ENCODE measurements around the gene PSMD9.
A peak's percentile ranks its signal among the peaks of the same experiment; 100 is the strongest.

Gene PSMD9

DNA sequence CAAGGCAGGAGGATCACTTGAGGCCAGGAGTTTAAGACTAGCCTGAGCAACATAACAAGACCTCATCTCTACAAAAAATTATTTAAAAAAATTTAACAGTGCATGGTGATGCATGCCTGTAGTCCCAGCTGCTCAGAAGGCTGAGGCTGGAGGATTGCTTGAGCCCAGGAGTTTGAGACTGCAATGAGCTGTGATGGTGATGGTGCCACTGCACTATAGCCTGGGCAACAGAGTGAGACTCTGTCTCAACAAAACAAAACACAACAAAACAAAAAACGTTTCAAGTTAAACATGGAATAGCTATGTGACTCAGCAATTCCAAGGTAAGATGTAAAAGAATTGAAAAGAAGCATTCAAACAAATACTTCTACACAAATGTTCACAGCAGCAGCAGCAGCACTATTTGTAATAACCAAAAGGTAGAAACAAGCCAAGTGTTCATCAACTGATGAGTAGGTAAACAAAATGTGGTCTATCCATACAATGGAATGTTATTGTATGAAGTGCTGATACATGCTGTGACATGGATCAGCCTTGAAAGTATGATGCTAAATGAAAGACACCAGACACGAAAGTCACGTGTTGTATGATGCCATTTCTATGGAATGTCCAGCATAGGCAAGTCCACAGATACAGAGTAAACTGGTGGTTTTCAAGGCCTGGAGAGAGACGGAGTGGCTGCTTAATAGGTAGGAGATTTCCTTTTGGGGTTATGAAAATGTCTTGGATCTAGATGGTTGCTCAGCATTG, 61.2 kb downstream of the PSMD9 start:
- Histone ChIP-seq H3K27ac (no peak overlapping the region), H3K9me3 (replicated peaks in 1 of 11) (peaks cover 6 to 21% (median 9%) of the 10 kb centered on the region in 11 experiments; a peak in 14 of 22 replicates), H3K36me3 (peaks cover 0 to 2% (median 0%) of the 10 kb centered on the region in 11 experiments; a peak in 1 of 22 replicates), H3K4me1 (no peaks in the 10 kb centered on the region), H3K4me3 (no peak overlapping the region), H3K27me3 (no peaks in the 10 kb centered on the region), H4K20me1 (no peaks in the 10 kb centered on the region), H3K4me2 (no peak overlapping the region), H3K9ac (no peak overlapping the region)
- TF ChIP-seq Cebpa-rat (IDR thresholded peaks at IDR 0.05) = no peak

DNA sequence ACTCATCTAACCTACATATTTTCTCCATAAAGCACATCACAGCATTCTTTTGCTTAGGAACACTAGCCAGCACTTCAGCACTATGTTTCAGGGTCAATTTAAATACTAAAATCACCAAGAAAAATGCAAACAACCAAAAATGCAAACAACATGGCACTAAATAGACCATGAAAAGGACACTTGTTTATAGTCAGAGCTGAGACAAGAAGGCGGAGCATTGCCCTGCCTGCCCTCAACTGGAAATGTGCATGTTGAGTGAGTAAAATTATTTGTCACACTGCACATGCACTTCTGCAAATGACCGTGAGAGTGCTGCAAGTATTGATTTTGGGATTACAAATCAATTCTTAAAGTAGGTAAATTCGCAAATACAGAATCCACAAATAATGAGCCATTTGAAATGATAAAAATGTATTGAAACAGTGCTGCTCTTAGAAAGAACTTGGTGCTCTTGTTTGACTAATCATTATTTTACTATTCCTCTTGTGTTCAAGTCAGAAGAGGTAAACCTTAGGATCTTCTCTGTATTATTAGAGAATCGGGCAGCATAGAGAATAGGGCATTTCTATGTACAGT, 64.6 kb downstream of the PSMD9 start:
- H3K9ac ChIP-seq = no peak overlapping the region
- H3K4me1 ChIP-seq = peaks cover 0 to 16% (median 7%) of the 10 kb centered on the region in 10 experiments; a peak in 17 of 20 replicates
- H3K4me3 ChIP-seq = no peak overlapping the region
- no peaks in the 10 kb centered on the region for H4K20me1 ChIP-seq
- TF ChIP-seq Cebpa-rat (IDR thresholded peaks at IDR 0.05) = no peak
- H3K9me3 ChIP-seq (replicated peaks in 1 of 11) = peaks cover 0 to 9% (median 6%) of the 10 kb centered on the region in 11 experiments; a peak in 12 of 22 replicates
- no peaks in the 10 kb centered on the region; a peak in 1 of 22 replicates for H3K36me3 ChIP-seq
- H3K27ac ChIP-seq = no peak overlapping the region
- H3K27me3 ChIP-seq = peaks cover 0 to 5% (median 0%) of the 10 kb centered on the region in 11 experiments; a peak in 2 of 22 replicates
- no peak overlapping the region for H3K4me2 ChIP-seq

GRCh38 chr12:121953695-121954094, 65.1 kb downstream of the PSMD9 start:
- peaks cover 0 to 8% (median 0%) of the 10 kb centered on the region in 11 experiments; a peak in 2 of 22 replicates for H3K27me3 ChIP-seq
- peaks cover 0 to 9% (median 6%) of the 10 kb centered on the region in 11 experiments; a peak in 12 of 22 replicates for H3K9me3 ChIP-seq (replicated peaks in 1 of 11)
- no peak overlapping the region for H3K27ac ChIP-seq
- H3K4me1 ChIP-seq = peaks cover 5 to 20% (median 11%) of the 10 kb centered on the region in 10 experiments; a peak in 19 of 20 replicates
- no peak overlapping the region for H3K4me2 ChIP-seq
- H3K9ac ChIP-seq = no peak overlapping the region
- no peak overlapping the region for H3K4me3 ChIP-seq
- TF ChIP-seq Cebpa-rat (IDR thresholded peaks at IDR 0.05) = no peak
- no peaks in the 10 kb centered on the region; a peak in 1 of 22 replicates for H3K36me3 ChIP-seq
- no peaks in the 10 kb centered on the region for H4K20me1 ChIP-seq

GRCh38 chr12:121955258-121956237, 67.0 kb downstream of the PSMD9 start:
- Histone ChIP-seq H3K9me3 (replicated peaks in 1 of 11) (peaks cover 0 to 9% (median 6%) of the 10 kb centered on the region in 11 experiments; a peak in 12 of 22 replicates), H3K27ac (no peak overlapping the region), H3K4me1 (peaks cover 8 to 32% (median 18%) of the 10 kb centered on the region in 10 experiments; a peak in 19 of 20 replicates), H3K9ac (no peak overlapping the region), H3K4me2 (peak overlapping the region in 2 of 11 experiments; percentile 3 to 5; a peak in 1 of 22 replicates), H4K20me1 (no peaks in the 10 kb centered on the region), H3K4me3 (no peak overlapping the region), H3K27me3 (peaks cover 0 to 8% (median 0%) of the 10 kb centered on the region in 11 experiments; a peak in 2 of 22 replicates), H3K36me3 (no peaks in the 10 kb centered on the region; a peak in 1 of 22 replicates)
- TF ChIP-seq Cebpa-rat (IDR thresholded peaks at IDR 0.05) = no peak

GRCh38 chr12:121957861-121958515, 69.4 kb downstream of the PSMD9 start:
- TF ChIP-seq Cebpa-rat (IDR thresholded peaks at IDR 0.05) = no peak
- Histone ChIP-seq H3K4me1 (peaks cover 8 to 32% (median 18%) of the 10 kb centered on the region in 10 experiments; a peak in 19 of 20 replicates), H3K27me3 (peaks cover 0 to 8% (median 0%) of the 10 kb centered on the region in 11 experiments; a peak in 2 of 22 replicates), H3K9ac (peak overlapping the region in 3 of 11 experiments; percentile 14 to 44 (median 21); a peak in 4 of 22 replicates), H3K4me2 (peak overlapping the region; percentile 47 to 91 (median 72)), H4K20me1 (no peaks in the 10 kb centered on the region), H3K27ac (no peak overlapping the region), H3K36me3 (no peaks in the 10 kb centered on the region; a peak in 1 of 22 replicates), H3K4me3 (peak overlapping the region in 1 of 10 experiments; percentile 27; a peak in 1 of 20 replicates), H3K9me3 (replicated peaks in 1 of 11) (peaks cover 0 to 9% (median 5%) of the 10 kb centered on the region in 11 experiments; a peak in 12 of 22 replicates)

DNA sequence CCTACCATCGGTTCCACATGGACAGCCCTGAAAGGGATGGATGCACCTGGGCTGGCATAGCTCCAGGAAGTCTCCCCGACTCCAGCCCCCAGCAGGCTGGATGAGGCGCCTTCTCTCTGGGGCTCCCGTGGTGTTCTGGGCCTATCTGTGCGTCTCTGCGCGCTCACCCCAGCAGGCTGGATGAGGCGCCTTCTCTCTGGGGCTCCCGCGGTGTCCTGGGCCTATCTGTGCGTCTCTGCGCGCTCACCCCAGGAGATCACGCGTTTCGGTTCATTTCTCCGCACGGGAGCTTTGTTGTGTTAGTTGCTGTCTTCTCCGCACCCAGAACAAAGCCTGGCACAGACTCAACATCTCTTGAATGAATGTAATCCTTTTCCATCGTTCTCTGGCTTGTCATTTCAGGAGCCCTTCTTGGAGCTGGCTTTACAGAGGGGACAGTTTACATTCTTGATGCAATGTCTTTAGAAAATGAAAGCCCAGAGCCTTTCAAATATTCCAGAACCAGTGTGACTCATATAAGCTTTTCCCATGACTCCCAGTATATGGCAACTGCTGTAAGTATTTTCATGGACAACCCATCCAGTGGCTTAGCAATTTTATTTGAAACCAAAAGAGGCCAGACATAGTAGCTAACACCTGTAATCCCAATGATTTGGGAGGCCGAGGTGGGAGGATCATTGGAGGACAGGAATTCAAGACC, 70.1 kb downstream of the PSMD9 start:
- Histone ChIP-seq H4K20me1 (no peaks in the 10 kb centered on the region), H3K36me3 (no peaks in the 10 kb centered on the region), H3K4me3 (peak overlapping the region in 1 of 10 experiments; percentile 27; a peak in 1 of 20 replicates), H3K9me3 (replicated peaks in 1 of 11) (peaks cover 0 to 2% (median 0%) of the 10 kb centered on the region in 11 experiments; a peak in 3 of 22 replicates), H3K4me2 (peak overlapping the region; percentile 47 to 91 (median 72)), H3K27ac (no peak overlapping the region), H3K9ac (peak overlapping the region in 5 of 11 experiments; percentile 4 to 54 (median 21); a peak in 8 of 22 replicates), H3K4me1 (peaks cover 8 to 32% (median 18%) of the 10 kb centered on the region in 10 experiments; a peak in 19 of 20 replicates), H3K27me3 (peaks cover 0 to 8% (median 0%) of the 10 kb centered on the region in 11 experiments; a peak in 2 of 22 replicates)
- no peak for TF ChIP-seq Cebpa-rat (IDR thresholded peaks at IDR 0.05)

- no peaks in the 10 kb centered on the region for H4K20me1 ChIP-seq
- H3K27me3 ChIP-seq = peaks cover 0 to 8% (median 0%) of the 10 kb centered on the region in 11 experiments; a peak in 2 of 22 replicates
- no peak overlapping the region for H3K4me3 ChIP-seq
- peak overlapping the region in 1 of 11 experiments; percentile 12; a peak in 2 of 22 replicates for H3K4me2 ChIP-seq
- H3K36me3 ChIP-seq = no peaks in the 10 kb centered on the region
- no peak for TF ChIP-seq Cebpa-rat (IDR thresholded peaks at IDR 0.05)
- H3K9me3 ChIP-seq (replicated peaks in 1 of 11) = no peaks in the 10 kb centered on the region
- peaks cover 8 to 46% (median 23%) of the 10 kb centered on the region in 10 experiments; a peak in 19 of 20 replicates for H3K4me1 ChIP-seq
- H3K27ac ChIP-seq = no peak overlapping the region
- H3K9ac ChIP-seq = no peak overlapping the region
Observed at GRCh38 chr12:121960541-121960940, 72.0 kb downstream of the PSMD9 start.
